ENCODE measurements around the gene NINJ1. TPM values are rescaled to one million over a fixed set of nuclear protein-coding genes. Genes with fewer than 3 reads are reported as not detected.

NINJ1 gene
- total RNA-seq, 1 donor from 2014 or later = 11.0 TPM

- Mint-ChIP-seq H3K27me3 (no peaks in the 10 kb centered on the region), H3K4me1 (peaks cover 30% of the 10 kb centered on the region), H3K9me3 (peaks cover 4% of the 10 kb centered on the region), H3K27ac (peak overlapping the region; percentile 54), H3K36me3 (ENCODE audit: low read depth) (no peaks in the 10 kb centered on the region), H3K4me3 (no peak overlapping the region)
- intact Hi-C loops (cut with micrococcal nuclease) = no loop called here
- TF ChIP-seq, protein P1, sequence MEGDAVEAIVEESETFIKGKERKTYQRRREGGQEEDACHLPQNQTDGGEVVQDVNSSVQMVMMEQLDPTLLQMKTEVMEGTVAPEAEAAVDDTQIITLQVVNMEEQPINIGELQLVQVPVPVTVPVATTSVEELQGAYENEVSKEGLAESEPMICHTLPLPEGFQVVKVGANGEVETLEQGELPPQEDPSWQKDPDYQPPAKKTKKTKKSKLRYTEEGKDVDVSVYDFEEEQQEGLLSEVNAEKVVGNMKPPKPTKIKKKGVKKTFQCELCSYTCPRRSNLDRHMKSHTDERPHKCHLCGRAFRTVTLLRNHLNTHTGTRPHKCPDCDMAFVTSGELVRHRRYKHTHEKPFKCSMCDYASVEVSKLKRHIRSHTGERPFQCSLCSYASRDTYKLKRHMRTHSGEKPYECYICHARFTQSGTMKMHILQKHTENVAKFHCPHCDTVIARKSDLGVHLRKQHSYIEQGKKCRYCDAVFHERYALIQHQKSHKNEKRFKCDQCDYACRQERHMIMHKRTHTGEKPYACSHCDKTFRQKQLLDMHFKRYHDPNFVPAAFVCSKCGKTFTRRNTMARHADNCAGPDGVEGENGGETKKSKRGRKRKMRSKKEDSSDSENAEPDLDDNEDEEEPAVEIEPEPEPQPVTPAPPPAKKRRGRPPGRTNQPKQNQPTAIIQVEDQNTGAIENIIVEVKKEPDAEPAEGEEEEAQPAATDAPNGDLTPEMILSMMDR (IDR thresholded peaks at IDR 0.05) = no peak
- ATAC-seq (ENCODE audit: low read depth) = peak; percentile 61
- no peak for DNase-seq
- CTCF ChIA-PET = no interaction called here
- POLR2A ChIA-PET = interaction anchor here (1.5 kb wide), 1 partner anchor 10 kb away, joined by 6 read pairs; the partner anchor contains the start of gene NINJ1
Measured at GRCh38 chr9:93143830-93144530, 9.9 kb upstream of the NINJ1 start.

DNA sequence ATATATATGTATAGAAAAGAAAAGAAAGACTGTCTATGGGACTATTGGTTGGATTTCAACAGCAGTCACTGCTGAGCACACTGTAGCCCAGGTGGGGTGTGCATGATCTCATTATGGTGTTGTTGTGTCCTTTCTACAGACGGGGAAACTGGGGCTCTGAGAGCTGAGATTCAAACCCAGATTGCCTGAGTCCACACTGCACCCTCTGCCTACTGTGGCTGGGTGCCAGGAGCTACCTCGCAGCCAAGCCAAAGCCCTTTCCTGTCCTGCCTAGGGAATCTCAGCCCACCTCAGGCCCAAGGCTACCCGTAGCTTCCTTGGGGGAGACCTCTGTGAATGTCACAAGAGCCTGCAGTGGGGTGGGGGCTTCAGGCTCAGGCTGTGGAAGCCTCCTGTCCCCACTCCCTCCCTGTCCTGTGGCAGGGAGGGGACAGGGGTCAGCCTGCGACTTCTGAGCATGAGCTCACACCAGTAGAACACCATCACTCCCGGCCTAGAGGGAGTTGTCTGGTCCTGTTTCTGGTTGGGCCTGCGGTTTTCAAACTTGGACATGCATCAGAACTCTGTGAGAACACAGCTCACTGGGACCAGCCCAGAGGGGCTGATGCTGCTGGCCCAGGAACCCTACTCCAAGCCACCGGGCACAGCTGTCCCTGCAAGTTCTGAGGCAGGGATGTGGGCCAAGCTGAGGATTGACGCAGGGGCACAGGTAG is 7.9 kb upstream of the NINJ1 start:
- TF ChIP-seq, protein P1 (IDR thresholded peaks at IDR 0.05) = no peak

GRCh38 chr9:93139365-93140182 is 5.5 kb upstream of the NINJ1 start:
- POLR2A ChIA-PET = interaction anchor here (0.7 kb wide), 1 partner anchor 175 kb away, joined by 6 read pairs; no protein-coding TSS in a partner anchor

More for the DNA sequence above, 7.9 kb upstream of the NINJ1 start:
- H3K9me3 Mint-ChIP-seq = peaks cover 7% of the 10 kb centered on the region
- ATAC-seq (ENCODE audit: low read depth) (no peak), DNase-seq (no peak)
- intact Hi-C loops (cut with micrococcal nuclease) = no loop called here
- H3K4me3 Mint-ChIP-seq = no peak overlapping the region
- no peak overlapping the region for H3K27ac Mint-ChIP-seq
- CTCF ChIA-PET = no interaction called here
- no peaks in the 10 kb centered on the region for H3K27me3 Mint-ChIP-seq
- POLR2A ChIA-PET = interaction anchor here (0.7 kb wide), 1 partner anchor 28 kb away, joined by 3 read pairs; no protein-coding TSS in a partner anchor
- H3K4me1 Mint-ChIP-seq = peaks cover 45% of the 10 kb centered on the region
- no peaks in the 10 kb centered on the region for H3K36me3 Mint-ChIP-seq (ENCODE audit: low read depth)

GRCh38 chr9:93138171-93138764 is 4.2 kb upstream of the NINJ1 start:
- ChIA-PET CTCF (no interaction called here), POLR2A (interaction anchor here (0.6 to 0.7 kb wide), 2 partner anchors 27 to 74 kb away, joined by 3 read pairs; no protein-coding TSS in a partner anchor)
- no peaks in the 10 kb centered on the region for H3K36me3 Mint-ChIP-seq (ENCODE audit: low read depth)
- TF ChIP-seq, protein P1 (IDR thresholded peaks at IDR 0.05) = no peak
- H3K4me1 Mint-ChIP-seq = peaks cover 44% of the 10 kb centered on the region
- ATAC-seq (ENCODE audit: low read depth) (peak; percentile 14), DNase-seq (no peak)
- intact Hi-C loops (cut with micrococcal nuclease) = loop anchor here (10.0 kb wide), 2 partner anchors 317 to 427 kb away; partner anchors contain the start of genes FAM120A and FAM120AOS
- peak overlapping the region; percentile 50 for H3K27ac Mint-ChIP-seq
- H3K4me3 Mint-ChIP-seq = no peak overlapping the region
- peaks cover 3% of the 10 kb centered on the region for H3K9me3 Mint-ChIP-seq
- H3K27me3 Mint-ChIP-seq = no peaks in the 10 kb centered on the region

More at GRCh38 chr9:93139365-93140182, 5.5 kb upstream of the NINJ1 start:
- ATAC-seq (ENCODE audit: low read depth) (no peak), DNase-seq (no peak)
- no peaks in the 10 kb centered on the region for H3K27me3 Mint-ChIP-seq
- TF ChIP-seq, protein P1 (IDR thresholded peaks at IDR 0.05) = no peak
- H3K4me1 Mint-ChIP-seq = peaks cover 53% of the 10 kb centered on the region
- CTCF ChIA-PET = no interaction called here
- H3K27ac Mint-ChIP-seq = no peak overlapping the region
- intact Hi-C loops (cut with micrococcal nuclease) = loop anchor here (10.0 kb wide), 2 partner anchors 315 to 425 kb away; partner anchors contain the start of genes FAM120A and FAM120AOS
- no peak overlapping the region for H3K4me3 Mint-ChIP-seq
- H3K36me3 Mint-ChIP-seq (ENCODE audit: low read depth) = no peaks in the 10 kb centered on the region
- peaks cover 3% of the 10 kb centered on the region for H3K9me3 Mint-ChIP-seq
